H9 (cell line): Measurements from ENCODE around the gene HECTD2. TPM values are rescaled to one million over a fixed set of nuclear protein-coding genes. Genes with fewer than 3 reads are reported as not detected.

Experiments used
- DNase-seq: peaks from one replicate; pipeline ENCODE4 v3.0.0-alpha.2; 2017
- H2AFZ ChIP-seq: one replicate; pipeline ENCODE4 v1.6.1; 2013; ENCODE audit warnings: mild to moderate bottlenecking, low read length, control low read depth, moderate library complexity
- H2AK5ac ChIP-seq: 2 replicates; pipeline ENCODE4 v1.6.1; 2013; ENCODE audit warnings: low read length, control low read depth, mixed read lengths; ENCODE audit not compliant: insufficient read length
- H2BK120ac ChIP-seq: one replicate; pipeline ENCODE4 v1.6.1; 2013; ENCODE audit warnings: low read depth, mild to moderate bottlenecking, low read length, control low read depth, inconsistent platforms; ENCODE audit not compliant: poor library complexity, severe bottlenecking
- H2BK12ac ChIP-seq: 2 replicates; pipeline ENCODE4 v1.6.1; 2013; ENCODE audit warnings: low read length, control low read depth, mixed read lengths, low read depth; ENCODE audit not compliant: insufficient read length
- H2BK15ac ChIP-seq: 2 replicates; pipeline ENCODE4 v1.6.1; 2013; ENCODE audit warnings: low read depth, low read length, control low read depth
- H2BK20ac ChIP-seq: one replicate; pipeline ENCODE4 v1.6.1; 2013; ENCODE audit warnings: low read depth, mild to moderate bottlenecking, low read length, control low read depth, inconsistent platforms; ENCODE audit not compliant: poor library complexity, severe bottlenecking
- H2BK5ac ChIP-seq: 2 replicates; pipeline ENCODE4 v1.6.1; 2013; ENCODE audit warnings: low read length, control low read depth, mixed read lengths; ENCODE audit not compliant: insufficient read length
- H3K14ac ChIP-seq: 2 replicates; pipeline ENCODE4 v1.6.1; 2013; ENCODE audit warnings: low read length, control low read depth; ENCODE audit not compliant: insufficient read depth
- H3K18ac ChIP-seq: 2 replicates; pipeline ENCODE4 v1.6.1; 2013; ENCODE audit warnings: low read depth, mild to moderate bottlenecking, mixed read lengths, low read length, control low read depth; ENCODE audit not compliant: insufficient read length
- H3K23ac ChIP-seq: 2 replicates; pipeline ENCODE4 v1.6.1; 2013; ENCODE audit warnings: low read length, control low read depth, mixed read lengths, low read depth; ENCODE audit not compliant: insufficient read length
- H3K23me2 ChIP-seq: 2 replicates; pipeline ENCODE4 v1.6.1; 2013; ENCODE audit warnings: low read depth, mild to moderate bottlenecking, mixed read lengths, low read length, control low read depth; ENCODE audit not compliant: insufficient read length, poor library complexity, severe bottlenecking
- H3K27ac ChIP-seq: 2 replicates; pipeline ENCODE4 v1.5.1; 2013; ENCODE audit warnings: low read length, control low read depth, mixed read lengths, low read depth; ENCODE audit not compliant: insufficient read length
- H3K27me3 ChIP-seq: 2 replicates; pipeline ENCODE4 v1.6.1; 2013; ENCODE audit warnings: low read length, control low read depth, inconsistent platforms; ENCODE audit not compliant: insufficient read depth
- H3K4ac ChIP-seq: 2 replicates; pipeline ENCODE4 v1.6.1; 2013; ENCODE audit warnings: low read depth, mild to moderate bottlenecking, control low read depth, inconsistent platforms, low read length, moderate library complexity
- H3K4me1 ChIP-seq: 2 replicates; pipeline ENCODE4 v1.6.1; 2013; ENCODE audit warnings: low read length, control low read depth, inconsistent platforms; ENCODE audit not compliant: insufficient read depth
- H3K4me2 ChIP-seq: 2 replicates; pipeline ENCODE4 v1.6.1; 2013; ENCODE audit warnings: low read length, control low read depth, mixed read lengths; ENCODE audit not compliant: insufficient read length, insufficient read depth
- H3K56ac ChIP-seq: 2 replicates; pipeline ENCODE4 v1.6.1; 2013; ENCODE audit warnings: low read depth, mild to moderate bottlenecking, mixed read lengths, low read length, control low read depth; ENCODE audit not compliant: insufficient read length
- H3K79me1 ChIP-seq: 2 replicates; pipeline ENCODE4 v1.6.1; 2013; ENCODE audit warnings: low read depth, mild to moderate bottlenecking, moderate library complexity, low read length, control low read depth, inconsistent platforms; ENCODE audit not compliant: insufficient read depth, poor library complexity, severe bottlenecking
- H3K79me2 ChIP-seq: 2 replicates; pipeline ENCODE4 v1.6.1; 2013; ENCODE audit warnings: low read length, control low read depth, inconsistent platforms; ENCODE audit not compliant: insufficient read depth
- H3K9ac ChIP-seq: 2 replicates; pipeline ENCODE4 v1.6.1; 2013; ENCODE audit warnings: low read length, control low read depth, mixed read lengths; ENCODE audit not compliant: insufficient read length; ENCODE audit errors: extremely low read depth
- H3K9me3 ChIP-seq: one replicate; pipeline ENCODE4 v1.6.1; 2013; ENCODE audit warnings: low read depth, low read length, inconsistent platforms; ENCODE audit not compliant: control insufficient read depth
- H3T11ph ChIP-seq: one replicate; pipeline ENCODE4 v1.6.1; 2013; ENCODE audit warnings: mild to moderate bottlenecking, low read length, control low read depth, inconsistent platforms
- H4K20me1 ChIP-seq: one replicate; pipeline ENCODE4 v1.6.1; 2013; ENCODE audit not compliant: control insufficient read depth, insufficient read length, insufficient read depth
- H4K5ac ChIP-seq: 2 replicates; pipeline ENCODE4 v1.6.1; 2013; ENCODE audit warnings: low read depth, mild to moderate bottlenecking, mixed read lengths, low read length, control low read depth; ENCODE audit not compliant: insufficient read length
- H4K8ac ChIP-seq: replicated peaks from 2 replicates; pipeline ENCODE4 v1.6.1; 2013; ENCODE audit warnings: low read length, control low read depth, mixed read lengths, low read depth; ENCODE audit not compliant: insufficient read length
- H4K91ac ChIP-seq: 2 replicates; pipeline ENCODE4 v1.6.1; 2013; ENCODE audit warnings: low read depth, mild to moderate bottlenecking, moderate library complexity, mixed read lengths, low read length, control low read depth; ENCODE audit not compliant: insufficient read length
- H3K27ac Mint-ChIP-seq, 3 experiments: 2 replicates in 2 of 3; 3 replicates in 1 of 3; pipeline ENCODE4 v1.8.0; 2020 to 2021; ENCODE audit warnings: mixed read lengths in 3 of 3, mild to moderate bottlenecking in 1 of 3, moderate library complexity in 1 of 3
- H3K27me3 Mint-ChIP-seq: 2 replicates; pipeline ENCODE4 v1.8.0; 2021; ENCODE audit warnings: low read depth, mild to moderate bottlenecking, moderate library complexity, mixed read lengths
- H3K36me3 Mint-ChIP-seq, 3 experiments: 2 replicates in 2 of 3; 3 replicates in 1 of 3; pipeline ENCODE4 v1.8.0; 2020 to 2021; ENCODE audit warnings: low read depth in 3 of 3, mixed read lengths in 3 of 3; ENCODE audit not compliant: insufficient read depth in 1 of 3
- H3K4me1 Mint-ChIP-seq, 2 experiments: 2 replicates each; pipeline ENCODE4 v1.8.0; 2020; ENCODE audit warnings: mixed read lengths in 2 of 2
- H3K4me3 Mint-ChIP-seq, 2 experiments: 2 replicates in 1 of 2; 3 replicates in 1 of 2; pipeline ENCODE4 v1.8.0; 2020 to 2021; ENCODE audit warnings: mild to moderate bottlenecking in 2 of 2, mixed read lengths in 2 of 2, moderate library complexity in 1 of 2
- H3K9me3 Mint-ChIP-seq, 2 experiments: 2 replicates in 1 of 2; 3 replicates in 1 of 2; pipeline ENCODE4 v1.8.0; 2020; ENCODE audit warnings: mild to moderate bottlenecking in 2 of 2, mixed read lengths in 2 of 2, moderate library complexity in 1 of 2
- CTCF ChIP-seq: fragments of 200-600 bp; sonication (generic); conservative IDR thresholded peaks from 3 replicates; pipeline ENCODE4 v1.8.0; 2021; ENCODE audit warnings: antibody characterized with exemption, mild to moderate bottlenecking
- WGBS: extraction: QIAGEN DNeasy Blood & Tissue Kit; methylation state at CpG from one replicate; pipeline ENCODE4 v1.1.7; 2013; ENCODE audit warnings: missing lambda C conversion rate, low lambda C conversion rate, mixed read lengths; ENCODE audit not compliant: insufficient read length; ENCODE audit errors: extremely low coverage; 5-methylcytosine and 5-hydroxymethylcytosine counted together
- total RNA-seq: library from RNA; stranded (reverse); gene quantifications from 2 replicates; pipeline ENCODE4 v1.2.1, GENCODE V29; 2021

HECTD2 gene
- total RNA-seq, 1 experiment from 2014 or later: 13.4 TPM

- H3K56ac ChIP-seq: no peak overlapping the region
These were observed 110.5 kb downstream of the HECTD2 start for GRCh38 chr10:91520661-91521060.

More at GRCh38 chr10:91520661-91521060, 110.5 kb downstream of the HECTD2 start:
- Mint-ChIP-seq H3K9me3 (peaks cover 0 to 8% of the 10 kb centered on the region in 2 experiments; a peak in 1 of 5 replicates), H3K36me3 (peaks cover 0 to 12% (median 0%) of the 10 kb centered on the region in 3 experiments; a peak in 3 of 7 replicates), H3K27me3 (no peaks in the 10 kb centered on the region; the same call in 1 of the 2 replicates), H3K4me1 (no peaks in the 10 kb centered on the region), H3K4me3 (no peak overlapping the region), H3K27ac (no peak overlapping the region)
- Histone ChIP-seq H3K23ac (no peak overlapping the region), H3K9me3 (no peaks in the 10 kb centered on the region), H2BK20ac (no peak overlapping the region), H3K14ac (no peak overlapping the region), H4K8ac (no peak overlapping the region), H3K4me1 (no peaks in the 10 kb centered on the region), H3K27ac (no peak overlapping the region), H2BK15ac (no peak overlapping the region), H2AK5ac (no peak overlapping the region), H2BK12ac (no peak overlapping the region), H3K4me2 (no peak overlapping the region), H3K9ac (no peak overlapping the region), H2BK120ac (no peak overlapping the region), H3K27me3 (no peaks in the 10 kb centered on the region), H4K91ac (no peak overlapping the region), H3K18ac (no peak overlapping the region), H3K79me1 (no peaks in the 10 kb centered on the region), H4K5ac (no peak overlapping the region), H3K4ac (no peak overlapping the region), H3T11ph (no peak overlapping the region), H2AFZ (no peak overlapping the region), H3K23me2 (no peaks in the 10 kb centered on the region), H4K20me1 (no peaks in the 10 kb centered on the region), H2BK5ac (no peak overlapping the region), H3K79me2 (no peaks in the 10 kb centered on the region)
- WGBS: no CpG with 5 or more reads among the region's 1 CpG
- TF ChIP-seq CTCF: no peak
- DNase-seq: no peak
